Breast epithelium (tissue), 4 donors: ENCODE data around the gene IQSEC3. TPM values are rescaled to one million over a fixed set of nuclear protein-coding genes. Genes with fewer than 3 reads are reported as not detected.
A peak's percentile ranks its signal among the peaks of the same experiment; 100 is the strongest.
"Not testable (repeated sequence)": the region's sequence is repeated elsewhere in the genome, so short reads cannot be mapped to it uniquely, and the experiment has no call there.

Experiments used
- DNase-seq, 2 donors: peaks; one replicate each; pipeline ENCODE4 v3.0.0-alpha.2; 2019; ENCODE audit warnings: low spot score in 2 of 2
- H3K27ac ChIP-seq, 2 donors: fragments of 200-600 bp; sonication (generic) in 1 of 2; one replicate each; pipeline ENCODE4 v1.5.1; 2016 to 2019; ENCODE audit warnings: mild to moderate bottlenecking in 1 of 2
- H3K27me3 ChIP-seq, 2 donors: fragments of 200-600 bp; sonication (generic) in 1 of 2; one replicate each; pipeline versions ENCODE4 v1.5.1 to v1.6.0; 2017 to 2019; ENCODE audit warnings: control low read depth in 1 of 2, mild to moderate bottlenecking in 1 of 2
- H3K36me3 ChIP-seq: fragments of 200-600 bp; one replicate; pipeline ENCODE4 v1.5.1; 2019
- H3K4me1 ChIP-seq, 2 donors: fragments of 200-600 bp; sonication (generic); one replicate each; pipeline ENCODE4 v1.5.1; 2016 to 2019; ENCODE audit warnings: control low read depth in 1 of 2
- H3K4me3 ChIP-seq, 3 donors: fragments of 200-600 bp; sonication (generic); 1 replicate in 2 of 3; 2 replicates in 1 of 3; pipeline ENCODE4 v1.5.1; 2016 to 2019; ENCODE audit warnings: mild to moderate bottlenecking in 3 of 3, moderate library complexity in 2 of 3
- H3K9me3 ChIP-seq, 2 donors: fragments of 200-600 bp; sonication (generic) in 1 of 2; one replicate each; pipeline ENCODE4 v1.5.1; 2016 to 2019; ENCODE audit warnings: control low read depth in 1 of 2
- POLR2A ChIP-seq: fragments of 450-650 bp; IDR thresholded peaks from one replicate; pipeline ENCODE4 v1.6.1; 2016; ENCODE audit warnings: antibody characterized with exemption, mild to moderate bottlenecking, moderate library complexity
- POLR2AphosphoS5 ChIP-seq, 3 donors: sonication (generic); formaldehyde crosslinking; IDR thresholded peaks; one replicate each; pipeline ENCODE4 v1.6.1; 2017; ENCODE audit warnings: antibody characterized with exemption in 3 of 3
- intact Hi-C: fragments of 100-400 bp; cut with DNase I; formaldehyde crosslinking; loops from one replicate; pipeline ENCODE4 v1.15.1; 2023; ENCODE audit warnings: low total_unique reads
- total RNA-seq, 3 donors: library from RNA; depleted of rRNA; stranded (reverse); fragments of >200 nt; gene quantifications; one replicate each; pipeline ENCODE4 v1.1.0, GENCODE V29; 2016
- TF ChIP-seq, protein P1 (sequence below), 3 donors: fragments of 450-650 bp; IDR thresholded peaks; one replicate each; pipeline ENCODE4 v1.5.1; 2016 to 2017; ENCODE audit warnings: antibody characterized with exemption in 3 of 3, mild to moderate bottlenecking in 3 of 3, moderate library complexity in 3 of 3

IQSEC3 gene
- total RNA-seq: under 1 TPM; 0.64 to 0.98 (median 0.73) TPM

DNA sequence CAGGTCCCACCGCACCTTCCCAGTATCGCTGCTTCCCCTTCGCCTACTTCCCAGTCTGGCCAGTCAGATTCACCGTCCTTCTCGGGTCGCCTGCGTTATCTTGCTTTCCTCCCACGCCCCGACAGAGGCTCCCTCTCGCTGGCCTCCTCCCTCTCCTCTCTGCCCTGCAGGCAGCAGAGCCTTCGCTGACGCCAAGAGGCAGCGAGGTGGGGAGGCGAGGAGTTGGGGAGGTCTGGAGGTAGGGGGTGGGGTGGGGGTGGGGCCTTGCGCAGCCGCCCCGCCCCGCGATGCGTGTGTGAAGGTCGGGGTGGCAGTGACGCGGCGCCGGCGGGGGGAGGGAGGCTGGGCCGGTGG is at the start of gene IQSEC3:
Gene IQSEC3 (plus strand): TSS at position 340 of the 354 bp plus-strand sequence. CDS start 116 bp downstream, outside the sequence.
- H3K9me3 ChIP-seq, H3K27ac ChIP-seq, H3K4me1 ChIP-seq, H3K36me3 ChIP-seq, intact Hi-C loops, DNase-seq: not testable (repeated sequence)
- H3K4me3 ChIP-seq: peak within 1 kb of the TSS in 1 of 3 donors; percentile 31
- peaks cover 0 to 13% of the 10 kb centered on the region in 2 donors for H3K27me3 ChIP-seq

DNA sequence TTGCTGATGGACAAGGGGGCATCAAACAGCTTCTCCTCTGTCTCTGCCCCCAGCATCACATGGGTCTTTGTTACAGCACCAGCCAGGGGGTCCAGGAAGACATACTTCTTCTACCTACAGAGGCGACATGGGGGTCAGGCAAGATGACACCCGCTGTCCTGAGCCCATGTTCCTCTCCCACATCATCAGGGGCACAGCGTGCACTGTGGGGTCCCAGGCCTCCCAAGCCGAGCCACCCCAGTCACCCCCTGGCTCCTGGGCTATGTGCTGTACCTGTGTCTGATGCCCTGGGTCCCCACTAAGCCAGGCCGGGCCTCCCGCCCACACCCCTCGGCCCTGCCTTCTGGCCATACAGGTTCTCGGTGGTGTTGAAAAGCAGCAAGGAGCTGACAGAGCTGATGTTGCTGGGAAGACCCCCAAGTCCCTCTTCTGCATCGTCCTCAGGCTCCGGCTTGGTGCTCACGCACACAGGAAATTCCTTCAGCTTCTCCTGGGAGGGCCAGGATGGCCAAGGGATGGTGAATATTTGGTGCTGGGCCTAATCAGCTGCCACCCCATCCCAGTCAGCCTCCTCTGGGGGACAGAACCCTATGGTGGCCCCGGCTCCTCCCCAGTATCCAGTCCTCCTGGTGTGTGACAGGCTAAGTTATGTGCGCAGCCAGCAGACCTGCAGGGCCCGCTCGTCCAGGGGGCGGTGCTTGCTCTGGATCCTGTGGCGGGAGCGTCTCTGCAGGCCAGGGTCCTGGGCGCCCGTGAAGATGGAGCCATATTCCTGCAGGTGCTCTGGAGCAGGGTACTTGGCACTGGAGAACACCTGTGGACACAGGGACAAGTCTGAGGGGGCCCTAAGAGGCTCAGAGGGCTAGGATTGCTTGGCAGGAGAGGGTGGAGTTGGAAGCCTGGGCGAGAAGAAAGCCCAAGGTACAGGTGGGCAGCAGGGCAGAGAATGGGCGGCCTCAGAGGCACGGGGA is 48.9 kb upstream of the IQSEC3 start:
- intact Hi-C loops, DNase-seq, H3K4me1 ChIP-seq, H3K4me3 ChIP-seq, H3K27me3 ChIP-seq, H3K36me3 ChIP-seq, H3K9me3 ChIP-seq, H3K27ac ChIP-seq: not testable (repeated sequence)

DNA sequence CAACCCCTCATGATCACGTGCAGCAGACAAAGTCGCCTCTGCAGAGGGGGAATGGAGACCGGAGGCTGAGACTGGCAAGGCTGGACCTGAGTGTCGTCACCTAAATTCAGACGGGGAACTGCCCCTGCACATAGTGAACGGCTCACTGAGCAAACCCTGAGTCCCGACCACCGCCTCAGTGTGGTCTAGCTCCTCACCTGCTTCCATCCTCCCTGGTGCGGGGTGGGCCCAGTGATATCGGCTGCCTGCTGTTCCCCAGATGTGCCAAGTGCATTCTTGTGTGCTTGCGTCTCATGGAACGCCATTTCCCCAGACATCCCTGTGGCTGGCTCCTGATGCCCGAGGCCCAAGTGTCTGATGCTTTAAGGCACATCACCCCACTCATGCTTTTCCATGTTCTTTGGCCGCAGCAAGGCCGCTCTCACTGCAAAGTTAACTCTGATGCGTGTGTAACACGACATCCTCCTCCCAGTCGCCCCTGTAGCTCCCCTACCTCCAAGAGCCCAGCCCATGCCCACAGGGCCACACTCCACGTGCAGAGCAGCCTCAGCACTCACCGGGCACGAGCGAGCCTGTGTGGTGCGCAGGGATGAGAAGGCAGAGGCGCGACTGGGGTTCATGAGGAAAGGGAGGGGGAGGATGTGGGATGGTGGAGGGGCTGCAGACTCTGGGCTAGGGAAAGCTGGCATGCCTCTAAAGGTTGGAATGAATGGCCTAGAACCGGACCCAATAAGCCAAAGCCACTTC is 47.6 kb upstream of the IQSEC3 start:
- not testable (repeated sequence) for DNase-seq

DNA sequence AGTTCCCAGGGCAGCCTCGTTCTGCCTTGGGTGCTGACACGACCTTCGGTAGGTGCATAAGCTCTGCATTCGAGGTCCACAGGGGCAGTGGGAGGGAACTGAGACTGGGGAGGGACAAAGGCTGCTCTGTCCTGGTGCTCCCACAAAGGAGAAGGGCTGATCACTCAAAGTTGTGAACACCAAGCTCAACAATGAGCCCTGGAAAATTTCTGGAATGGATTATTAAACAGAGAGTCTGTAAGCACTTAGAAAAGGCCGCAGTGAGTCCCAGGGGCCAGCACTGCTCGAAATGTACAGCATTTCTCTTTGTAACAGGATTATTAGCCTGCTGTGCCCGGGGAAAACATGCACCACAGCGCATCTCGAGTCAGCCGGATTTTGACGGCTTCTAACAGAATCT is 46.7 kb upstream of the IQSEC3 start:
- H3K27ac ChIP-seq, H3K36me3 ChIP-seq, H3K27me3 ChIP-seq, H3K4me3 ChIP-seq, H3K9me3 ChIP-seq, intact Hi-C loops, H3K4me1 ChIP-seq, DNase-seq: not testable (repeated sequence)

More for the DNA sequence above, 47.6 kb upstream of the IQSEC3 start:
- H3K27me3 ChIP-seq, H3K4me1 ChIP-seq, H3K4me3 ChIP-seq, H3K27ac ChIP-seq, H3K9me3 ChIP-seq, H3K36me3 ChIP-seq, intact Hi-C loops: not testable (repeated sequence)

DNA sequence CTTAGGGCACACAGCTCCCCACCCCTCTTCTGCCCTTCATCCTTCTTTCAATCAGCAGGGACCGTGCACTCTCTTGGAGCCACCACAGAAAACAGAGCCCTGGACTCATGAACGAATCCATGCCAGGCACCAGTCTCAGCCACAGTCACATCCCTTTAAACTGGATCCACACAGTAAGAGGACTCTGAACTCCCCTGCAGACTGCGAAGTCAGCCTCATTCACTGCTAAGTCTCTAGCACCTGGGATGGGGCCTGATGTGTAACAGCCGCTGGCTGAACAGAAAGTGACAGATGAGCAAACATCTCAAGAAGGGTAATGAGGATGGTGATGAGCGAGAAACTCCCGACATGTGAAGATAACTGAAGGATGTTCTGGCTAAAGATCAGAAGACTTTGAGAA is 45.8 kb upstream of the IQSEC3 start:
- H3K27ac ChIP-seq: no peak overlapping the region
- DNase-seq: no peak
- intact Hi-C loops: no loop called here
- H3K9me3 ChIP-seq: no peaks in the 10 kb centered on the region
- H3K4me3 ChIP-seq: no peak overlapping the region
- TF ChIP-seq, protein P1, sequence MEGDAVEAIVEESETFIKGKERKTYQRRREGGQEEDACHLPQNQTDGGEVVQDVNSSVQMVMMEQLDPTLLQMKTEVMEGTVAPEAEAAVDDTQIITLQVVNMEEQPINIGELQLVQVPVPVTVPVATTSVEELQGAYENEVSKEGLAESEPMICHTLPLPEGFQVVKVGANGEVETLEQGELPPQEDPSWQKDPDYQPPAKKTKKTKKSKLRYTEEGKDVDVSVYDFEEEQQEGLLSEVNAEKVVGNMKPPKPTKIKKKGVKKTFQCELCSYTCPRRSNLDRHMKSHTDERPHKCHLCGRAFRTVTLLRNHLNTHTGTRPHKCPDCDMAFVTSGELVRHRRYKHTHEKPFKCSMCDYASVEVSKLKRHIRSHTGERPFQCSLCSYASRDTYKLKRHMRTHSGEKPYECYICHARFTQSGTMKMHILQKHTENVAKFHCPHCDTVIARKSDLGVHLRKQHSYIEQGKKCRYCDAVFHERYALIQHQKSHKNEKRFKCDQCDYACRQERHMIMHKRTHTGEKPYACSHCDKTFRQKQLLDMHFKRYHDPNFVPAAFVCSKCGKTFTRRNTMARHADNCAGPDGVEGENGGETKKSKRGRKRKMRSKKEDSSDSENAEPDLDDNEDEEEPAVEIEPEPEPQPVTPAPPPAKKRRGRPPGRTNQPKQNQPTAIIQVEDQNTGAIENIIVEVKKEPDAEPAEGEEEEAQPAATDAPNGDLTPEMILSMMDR (IDR thresholded peaks at IDR 0.05): no peak
- TF ChIP-seq POLR2AphosphoS5 (IDR thresholded peaks at IDR 0.05) (no peak), POLR2A (no peak)
- H3K36me3 ChIP-seq: no peaks in the 10 kb centered on the region
- H3K4me1 ChIP-seq: no peaks in the 10 kb centered on the region
- H3K27me3 ChIP-seq: no peaks in the 10 kb centered on the region

DNA sequence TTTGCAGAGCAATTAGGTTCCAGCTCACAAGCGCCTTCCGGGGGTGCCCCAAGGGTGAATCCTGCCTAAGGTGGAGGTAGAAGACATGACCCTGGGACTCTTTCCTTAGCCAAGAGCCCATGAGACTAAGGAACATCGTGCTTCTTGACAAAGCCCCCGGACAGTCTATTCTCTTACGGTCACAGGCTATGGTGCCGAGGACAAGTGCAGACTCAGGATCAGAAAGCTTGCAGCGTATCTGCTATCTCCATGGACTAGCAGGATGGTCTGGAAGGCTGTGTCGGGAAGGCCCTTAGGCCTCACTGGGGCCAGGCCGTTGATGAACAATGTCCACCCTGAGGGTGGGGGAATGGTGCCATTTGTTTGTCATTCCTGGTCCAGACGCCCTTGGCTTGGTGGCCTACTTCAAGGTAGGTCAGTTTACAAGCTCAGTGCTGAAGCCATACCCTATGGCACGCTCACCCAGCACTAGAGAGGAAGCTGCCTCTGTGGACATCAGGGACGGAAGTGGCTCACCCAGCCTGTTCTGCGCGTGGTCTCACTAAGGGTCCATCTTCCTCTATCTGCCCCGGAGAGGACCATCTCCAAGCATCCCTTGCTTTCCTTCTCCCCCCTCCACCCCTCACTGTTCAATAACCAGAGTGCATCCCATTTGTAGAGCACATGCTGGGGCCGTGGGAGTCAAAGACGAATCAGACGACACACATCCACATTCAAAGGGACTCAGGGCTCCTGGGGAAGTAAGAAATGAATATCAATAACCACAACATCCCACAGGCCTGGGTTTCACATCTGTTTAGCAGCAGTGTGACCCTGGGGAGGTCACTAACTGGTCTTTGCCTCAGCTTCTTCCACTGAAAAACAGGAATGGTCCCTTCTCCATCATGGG is 45.0 kb upstream of the IQSEC3 start:
- no peak for DNase-seq
- H3K9me3 ChIP-seq: no peaks in the 10 kb centered on the region
- intact Hi-C loops: no loop called here

More for the DNA sequence above, 45.0 kb upstream of the IQSEC3 start:
- no peaks in the 10 kb centered on the region for H3K4me1 ChIP-seq
- no peaks in the 10 kb centered on the region for H3K27me3 ChIP-seq
- TF ChIP-seq POLR2A (no peak), POLR2AphosphoS5 (IDR thresholded peaks at IDR 0.05) (no peak)
- TF ChIP-seq, protein P1 (IDR thresholded peaks at IDR 0.05): no peak
- no peak overlapping the region for H3K27ac ChIP-seq
- H3K4me3 ChIP-seq: no peak overlapping the region
- no peaks in the 10 kb centered on the region for H3K36me3 ChIP-seq
